GM23338 (cell line): Measurements from ENCODE around the gene SEL1L2. TPM values are rescaled to one million over a fixed set of nuclear protein-coding genes. Genes with fewer than 3 reads are reported as not detected.
A peak's percentile ranks its signal among the peaks of the same experiment; 100 is the strongest.

Experiments used
- ATAC-seq: fragments of 200-7000 bp; cut with Tn5 transposase; 3 replicates; pipeline ENCODE4 v1.9.1; 2020
- DNase-seq: peaks from one replicate; pipeline ENCODE4 v3.0.0-alpha.2; 2015; ENCODE audit warnings: low spot score
- H2AFZ ChIP-seq: fragments of 200-600 bp; sonication (generic); 2 replicates; pipeline ENCODE4 v1.8.0; 2016; ENCODE audit warnings: antibody characterized with exemption, mild to moderate bottlenecking, moderate library complexity
- H3F3A ChIP-seq: fragments of 200-600 bp; sonication (generic); replicated peaks from 2 replicates; pipeline ENCODE4 v1.8.0; 2017; ENCODE audit warnings: antibody characterized with exemption, mixed run types, low read depth
- H3K27ac ChIP-seq: fragments of 200-600 bp; sonication (generic); 2 replicates; pipeline ENCODE4 v1.6.1; 2016; ENCODE audit warnings: low read depth
- H3K27me3 ChIP-seq: fragments of 200-600 bp; sonication (generic); 2 replicates; pipeline ENCODE4 v1.8.0; 2016; ENCODE audit warnings: mild to moderate bottlenecking, mixed run types, moderate library complexity; ENCODE audit not compliant: insufficient read depth
- H3K36me3 ChIP-seq: fragments of 200-600 bp; sonication (generic); 2 replicates; pipeline ENCODE4 v1.8.0; 2016; ENCODE audit warnings: mild to moderate bottlenecking; ENCODE audit not compliant: insufficient read depth
- H3K4me1 ChIP-seq: fragments of 200-600 bp; sonication (generic); 2 replicates; pipeline ENCODE4 v1.8.0; 2016; ENCODE audit warnings: mild to moderate bottlenecking, moderate library complexity; ENCODE audit not compliant: insufficient read depth
- H3K4me2 ChIP-seq: fragments of 200-600 bp; sonication (generic); 2 replicates; pipeline ENCODE4 v1.7.1; 2017; ENCODE audit warnings: mixed run types
- H3K4me3 ChIP-seq: fragments of 200-600 bp; sonication (generic); 2 replicates; pipeline ENCODE4 v1.6.1; 2016; ENCODE audit warnings: mixed run types
- H3K79me2 ChIP-seq: fragments of 200-600 bp; sonication (generic); replicated peaks from 2 replicates; pipeline ENCODE4 v1.8.0; 2017; ENCODE audit warnings: mild to moderate bottlenecking; ENCODE audit not compliant: insufficient read depth
- H3K9me2 ChIP-seq: fragments of 200-600 bp; sonication (generic); 2 replicates; pipeline ENCODE4 v1.8.0; 2017; ENCODE audit not compliant: insufficient read depth
- H4K20me1 ChIP-seq: fragments of 200-600 bp; sonication (generic); replicated peaks from 2 replicates; pipeline ENCODE4 v1.8.0; 2017; ENCODE audit warnings: mild to moderate bottlenecking; ENCODE audit not compliant: insufficient read depth
- H3K27ac Mint-ChIP-seq: 2 replicates; pipeline ENCODE4 v1.8.0; 2020; ENCODE audit warnings: inconsistent platforms, mild to moderate bottlenecking, moderate library complexity, mixed read lengths
- H3K27me3 Mint-ChIP-seq: 3 replicates; pipeline ENCODE4 v1.8.0; 2022; ENCODE audit warnings: low read depth, mild to moderate bottlenecking, moderate library complexity, mixed read lengths, inconsistent platforms; ENCODE audit not compliant: insufficient read depth, poor library complexity
- H3K36me3 Mint-ChIP-seq: 3 replicates; pipeline ENCODE4 v1.8.0; 2021; ENCODE audit warnings: low read depth, mild to moderate bottlenecking, inconsistent platforms, moderate library complexity, mixed read lengths
- H3K4me1 Mint-ChIP-seq: 3 replicates; pipeline ENCODE4 v1.8.0; 2020; ENCODE audit warnings: mild to moderate bottlenecking, inconsistent platforms, mixed read lengths
- H3K4me3 Mint-ChIP-seq: 3 replicates; pipeline ENCODE4 v1.8.0; 2021; ENCODE audit warnings: moderate library complexity, mild to moderate bottlenecking, inconsistent platforms, mixed read lengths
- H3K9me3 Mint-ChIP-seq: 3 replicates; pipeline ENCODE4 v1.8.0; 2020; ENCODE audit warnings: moderate library complexity, mild to moderate bottlenecking, inconsistent platforms, mixed read lengths
- CREB1 ChIP-seq: fragments of 250-450 bp; sonication (Bioruptor Pico); IDR thresholded peaks from 2 replicates; pipeline ENCODE4 v1.5.0; 2020; ENCODE audit warnings: low read depth, mild to moderate bottlenecking, moderate library complexity
- CTCF ChIP-seq, 2 experiments: fragments of 200-600 bp in 1 of 2; sonication (generic) in 1 of 2; conservative IDR thresholded peaks; 2 replicates each; pipeline versions ENCODE4 v1.5.1 to v1.6.1; 2016 to 2017; ENCODE audit warnings: antibody characterized with exemption in 2 of 2, low read depth in 2 of 2, mild to moderate bottlenecking in 2 of 2, moderate library complexity in 1 of 2
- ETS1 ChIP-seq: IDR thresholded peaks from 2 replicates; pipeline ENCODE4 v1.6.1; 2016; ENCODE audit warnings: antibody characterized with exemption
- EZH2 ChIP-seq: fragments of 200-600 bp; sonication (generic); IDR thresholded peaks from one replicate; pipeline ENCODE4 v1.8.0; 2017; ENCODE audit warnings: antibody characterized with exemption, mild to moderate bottlenecking, low read depth; ENCODE audit not compliant: unreplicated experiment
- EZH2phosphoT487 ChIP-seq: fragments of 200-600 bp; sonication (generic); IDR thresholded peaks from one replicate; pipeline ENCODE4 v1.8.1; 2018; ENCODE audit warnings: antibody characterized with exemption; ENCODE audit not compliant: unreplicated experiment
- JUNB ChIP-seq: IDR thresholded peaks from one replicate; pipeline ENCODE4 v1.6.1; 2016; ENCODE audit warnings: antibody characterized with exemption; ENCODE audit not compliant: unreplicated experiment
- NANOG ChIP-seq: IDR thresholded peaks from 2 replicates; pipeline ENCODE4 v1.6.1; 2016; ENCODE audit warnings: antibody characterized with exemption, borderline replicate concordance
- POLR2AphosphoS5 ChIP-seq: IDR thresholded peaks from 2 replicates; pipeline ENCODE4 v1.6.1; 2016; ENCODE audit warnings: antibody characterized with exemption, low read depth
- REST ChIP-seq: IDR thresholded peaks from one replicate; pipeline ENCODE4 v1.6.1; 2018; ENCODE audit warnings: antibody characterized with exemption; ENCODE audit not compliant: unreplicated experiment
- STAT1 ChIP-seq: IDR thresholded peaks from one replicate; pipeline ENCODE4 v1.6.1; 2016; ENCODE audit warnings: antibody characterized with exemption; ENCODE audit not compliant: unreplicated experiment
- ZNF114 ChIP-seq: fragments of 250-450 bp; sonication (Bioruptor Pico); IDR thresholded peaks from 2 replicates; pipeline ENCODE4 v1.5.0; 2020; ENCODE audit warnings: mild to moderate bottlenecking, moderate library complexity
- ZNF331 ChIP-seq: fragments of 250-450 bp; sonication (Bioruptor Pico); IDR thresholded peaks from 2 replicates; pipeline ENCODE4 v1.5.0; 2020; ENCODE audit warnings: low read depth, mild to moderate bottlenecking, moderate library complexity
- ZNF462 ChIP-seq: fragments of 250-450 bp; sonication (Bioruptor Pico); IDR thresholded peaks from 2 replicates; pipeline ENCODE4 v1.5.0; 2020; ENCODE audit warnings: mild to moderate bottlenecking, moderate library complexity
- polyA plus RNA-seq: library from polyadenylated mRNA; unstranded; fragments of >200 nt; fragmentation: Nextera tagmentation; extraction: Ambion mirVana; gene quantifications from 2 replicates; pipeline ENCODE4 v1.2.1, GENCODE V29; 2016
- total RNA-seq: library from RNA; depleted of rRNA; stranded (reverse); fragments of >200 nt; shearing (Covaris generic); gene quantifications from 2 replicates; pipeline ENCODE4 v1.2.3, GENCODE V29; 2014

Gene SEL1L2
- total and polyA plus RNA-seq, 2 experiments from 2014 or later = not detected

- 0 out of 2 replicates have a peak overlapping the region, but pooled peaks have one; percentile 44 for H2AFZ ChIP-seq
- no peaks in the 10 kb centered on the region for H3K79me2 ChIP-seq
- H3K9me3 Mint-ChIP-seq = no peaks in the 10 kb centered on the region
These were observed 111.8 kb downstream of the SEL1L2 start for GRCh38 chr20:13878566-13878965.

More at GRCh38 chr20:13878566-13878965, 111.8 kb downstream of the SEL1L2 start:
- Mint-ChIP-seq H3K27ac (no peak overlapping the region), H3K27me3 (peaks cover 2% of the 10 kb centered on the region), H3K36me3 (no peaks in the 10 kb centered on the region), H3K4me3 (no peak overlapping the region), H3K4me1 (peaks cover 25% of the 10 kb centered on the region)
- no peak for TF ChIP-seq POLR2AphosphoS5
- no peak for TF ChIP-seq REST
- TF ChIP-seq ETS1 = no peak
- no peak for TF ChIP-seq NANOG
- no peak for TF ChIP-seq ZNF331 (CRISPR knock-in tag)
- TF ChIP-seq CREB1 = no peak
- no peak for TF ChIP-seq EZH2phosphoT487
- TF ChIP-seq JUNB = no peak
- no peak for TF ChIP-seq EZH2
- TF ChIP-seq STAT1 = no peak
- no peak for TF ChIP-seq ZNF462 (CRISPR knock-in tag)
- no peak for TF ChIP-seq CTCF (conservative IDR thresholded peaks at IDR 0.05; ENCODE audit: low read depth in 2 of 2)
- TF ChIP-seq ZNF114 (CRISPR knock-in tag) = no peak
- Histone ChIP-seq H3K4me3 (no peak overlapping the region), H3F3A (no peaks in the 10 kb centered on the region), H3K4me1 (peaks cover 24% of the 10 kb centered on the region), H4K20me1 (no peaks in the 10 kb centered on the region), H3K9me2 (0 out of 2 replicates have a peak, but pooled peaks cover 4% of the 10 kb centered on the region), H3K27ac (no peak overlapping the region), H3K4me2 (no peak overlapping the region), H3K36me3 (no peaks in the 10 kb centered on the region), H3K27me3 (no peaks in the 10 kb centered on the region)
- DNase-seq (no peak), ATAC-seq (no peak)
